ENCODE data around the gene GALNT10. TPM values are rescaled to one million over a fixed set of nuclear protein-coding genes. Genes with fewer than 3 reads are reported as not detected.

Gene GALNT10
- total and polyA plus RNA-seq, 9 of the 15 experiments (the other 6 are each of a cell fraction or from before 2014, with no cell fraction given), result 4.6 to 37.1 (median 13.3) TPM

GRCh38 chr5:154275566-154275965 is 85.0 kb downstream of the GALNT10 start:
- DNase-seq (ENCODE audit: extremely low read depth in 1 of 4, low spot score in 3 of 4) (peak in 1 of 4 experiments; percentile 21), ATAC-seq (no peak), FAIRE-seq (no peak)
- in situ Hi-C loops (cut with MboI), result no loop called here
- H3K4me2 ChIP-seq (ENCODE audit: insufficient read depth, low read length), result no peak overlapping the region
- ChIA-PET POLR2A (interaction anchor here (0.6 to 1.1 kb wide), 3 partner anchors 11 to 194 kb away, joined by 3 to 4 read pairs (median 4); no protein-coding TSS in a partner anchor), CTCF (ENCODE audit: low intra/inter-chr PET ratio) (no interaction called here)
- BruUV-seq (replicated peaks), result no TSS peak
- no peaks in the 10 kb centered on the region for H3K27me3 ChIP-seq (ENCODE audit: control insufficient read depth in 2 of 2, insufficient read depth in 2 of 2, low read length in 2 of 2)
- H3K9me1 ChIP-seq (ENCODE audit: control insufficient read depth, insufficient read depth, low read length), result no peaks in the 10 kb centered on the region
- intact Hi-C loops (cut with micrococcal nuclease), result no loop called here
- H3K36me3 ChIP-seq (ENCODE audit: control insufficient read depth, insufficient read depth, low read length), result no peaks in the 10 kb centered on the region
- no peak overlapping the region for H3K27ac ChIP-seq (ENCODE audit: extremely low read depth, low read depth, low read length)
- H3K79me2 ChIP-seq (ENCODE audit: control insufficient read depth, insufficient read depth, low read length), result no peaks in the 10 kb centered on the region
- WGBS (ENCODE audit: insufficient coverage, low coverage, missing lambda C conversion rate), result 41% methylated on average over 3 of the region's 3 CpGs
- no peak overlapping the region for H3K9ac ChIP-seq (ENCODE audit: insufficient read depth in 1 of 2, low read depth in 2 of 2, low read length in 2 of 2)
- H3K4me3 ChIP-seq, result no peak overlapping the region
- peaks cover 24 to 56% of the 10 kb centered on the region in 2 experiments for H3K4me1 ChIP-seq (replicated peaks in 1 of 2; ENCODE audit: control insufficient read depth in 2 of 2, insufficient read depth in 2 of 2, low read length in 2 of 2)
- no peak overlapping the region for H2AFZ ChIP-seq (ENCODE audit: low read depth, low read length)
- no peaks in the 10 kb centered on the region for H4K20me1 ChIP-seq (replicated peaks; ENCODE audit: control insufficient read depth, insufficient read depth, low read length)
- H3K9me3 ChIP-seq (replicated peaks; ENCODE audit: control insufficient read depth, insufficient read depth, low read depth, low read length), result no peaks in the 10 kb centered on the region
- peak; percentile 31; the same call in 1 of the 2 replicates for TF ChIP-seq ZNF24 (IDR thresholded peaks at IDR 0.05)
- TF ChIP-seq ZBTB17 (CRISPR knock-in tag; IDR thresholded peaks at IDR 0.05), result no peak
- TF ChIP-seq ZNF184 (CRISPR knock-in tag; IDR thresholded peaks at IDR 0.05), result no peak

GRCh38 chr5:154276261-154276972 is 85.9 kb downstream of the GALNT10 start:
- peak overlapping the region; percentile 45 for H3K27ac ChIP-seq (ENCODE audit: extremely low read depth, low read depth, low read length)
- H3K27me3 ChIP-seq (ENCODE audit: control insufficient read depth in 2 of 2, insufficient read depth in 2 of 2, low read length in 2 of 2), result no peaks in the 10 kb centered on the region
- H3K4me2 ChIP-seq (ENCODE audit: insufficient read depth, low read length), result peak overlapping the region; percentile 61
- no peak overlapping the region for H2AFZ ChIP-seq (ENCODE audit: low read depth, low read length)
- WGBS (ENCODE audit: insufficient coverage, low coverage, missing lambda C conversion rate), result 19% methylated on average over 5 of the region's 5 CpGs
- CTCF ChIA-PET (ENCODE audit: low intra/inter-chr PET ratio), result no interaction called here
- no peak for DNase-seq (ENCODE audit: extremely low read depth in 1 of 4, low spot score in 3 of 4)
- in situ Hi-C loops (cut with MboI) (no loop called here), intact Hi-C loops (cut with micrococcal nuclease) (no loop called here)
- peak overlapping the region in 1 of 2 experiments; percentile 28; a peak in 1 of 4 replicates for H3K9ac ChIP-seq (ENCODE audit: insufficient read depth in 1 of 2, low read depth in 2 of 2, low read length in 2 of 2)
- no peaks in the 10 kb centered on the region for H3K9me3 ChIP-seq (replicated peaks; ENCODE audit: control insufficient read depth, insufficient read depth, low read depth, low read length)
- TF ChIP-seq PATZ1 (CRISPR knock-in tag; IDR thresholded peaks at IDR 0.05; ENCODE audit: borderline replicate concordance) (no peak), HMBOX1 (IDR thresholded peaks at IDR 0.05) (0 out of 2 replicates have a peak, but pooled peaks have one; percentile 9)
- FAIRE-seq, result no peak
- H3K79me2 ChIP-seq (ENCODE audit: control insufficient read depth, insufficient read depth, low read length), result no peaks in the 10 kb centered on the region
- BruUV-seq (replicated peaks), result no TSS peak
- peaks cover 24 to 56% of the 10 kb centered on the region in 2 experiments for H3K4me1 ChIP-seq (replicated peaks in 1 of 2; ENCODE audit: control insufficient read depth in 2 of 2, insufficient read depth in 2 of 2, low read length in 2 of 2)
- POLR2A ChIA-PET, result interaction anchor here (0.7 to 1.1 kb wide), 3 partner anchors 10 to 97 kb away, joined by 3 to 4 read pairs (median 4); no protein-coding TSS in a partner anchor
- H3K4me3 ChIP-seq, result no peak overlapping the region
- H3K9me1 ChIP-seq (ENCODE audit: control insufficient read depth, insufficient read depth, low read length), result no peaks in the 10 kb centered on the region
- no peaks in the 10 kb centered on the region for H4K20me1 ChIP-seq (replicated peaks; ENCODE audit: control insufficient read depth, insufficient read depth, low read length)
- no peaks in the 10 kb centered on the region for H3K36me3 ChIP-seq (ENCODE audit: control insufficient read depth, insufficient read depth, low read length)
- ATAC-seq, result peak; percentile 8

Data from K562 (cell line).